Measurements from ENCODE around the gene TJP3.
"Not testable (repeated sequence)": the region's sequence is repeated elsewhere in the genome, so short reads cannot be mapped to it uniquely, and the experiment has no call there.

The TJP3 gene, protein sequence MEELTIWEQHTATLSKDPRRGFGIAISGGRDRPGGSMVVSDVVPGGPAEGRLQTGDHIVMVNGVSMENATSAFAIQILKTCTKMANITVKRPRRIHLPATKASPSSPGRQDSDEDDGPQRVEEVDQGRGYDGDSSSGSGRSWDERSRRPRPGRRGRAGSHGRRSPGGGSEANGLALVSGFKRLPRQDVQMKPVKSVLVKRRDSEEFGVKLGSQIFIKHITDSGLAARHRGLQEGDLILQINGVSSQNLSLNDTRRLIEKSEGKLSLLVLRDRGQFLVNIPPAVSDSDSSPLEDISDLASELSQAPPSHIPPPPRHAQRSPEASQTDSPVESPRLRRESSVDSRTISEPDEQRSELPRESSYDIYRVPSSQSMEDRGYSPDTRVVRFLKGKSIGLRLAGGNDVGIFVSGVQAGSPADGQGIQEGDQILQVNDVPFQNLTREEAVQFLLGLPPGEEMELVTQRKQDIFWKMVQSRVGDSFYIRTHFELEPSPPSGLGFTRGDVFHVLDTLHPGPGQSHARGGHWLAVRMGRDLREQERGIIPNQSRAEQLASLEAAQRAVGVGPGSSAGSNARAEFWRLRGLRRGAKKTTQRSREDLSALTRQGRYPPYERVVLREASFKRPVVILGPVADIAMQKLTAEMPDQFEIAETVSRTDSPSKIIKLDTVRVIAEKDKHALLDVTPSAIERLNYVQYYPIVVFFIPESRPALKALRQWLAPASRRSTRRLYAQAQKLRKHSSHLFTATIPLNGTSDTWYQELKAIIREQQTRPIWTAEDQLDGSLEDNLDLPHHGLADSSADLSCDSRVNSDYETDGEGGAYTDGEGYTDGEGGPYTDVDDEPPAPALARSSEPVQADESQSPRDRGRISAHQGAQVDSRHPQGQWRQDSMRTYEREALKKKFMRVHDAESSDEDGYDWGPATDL

DNA sequence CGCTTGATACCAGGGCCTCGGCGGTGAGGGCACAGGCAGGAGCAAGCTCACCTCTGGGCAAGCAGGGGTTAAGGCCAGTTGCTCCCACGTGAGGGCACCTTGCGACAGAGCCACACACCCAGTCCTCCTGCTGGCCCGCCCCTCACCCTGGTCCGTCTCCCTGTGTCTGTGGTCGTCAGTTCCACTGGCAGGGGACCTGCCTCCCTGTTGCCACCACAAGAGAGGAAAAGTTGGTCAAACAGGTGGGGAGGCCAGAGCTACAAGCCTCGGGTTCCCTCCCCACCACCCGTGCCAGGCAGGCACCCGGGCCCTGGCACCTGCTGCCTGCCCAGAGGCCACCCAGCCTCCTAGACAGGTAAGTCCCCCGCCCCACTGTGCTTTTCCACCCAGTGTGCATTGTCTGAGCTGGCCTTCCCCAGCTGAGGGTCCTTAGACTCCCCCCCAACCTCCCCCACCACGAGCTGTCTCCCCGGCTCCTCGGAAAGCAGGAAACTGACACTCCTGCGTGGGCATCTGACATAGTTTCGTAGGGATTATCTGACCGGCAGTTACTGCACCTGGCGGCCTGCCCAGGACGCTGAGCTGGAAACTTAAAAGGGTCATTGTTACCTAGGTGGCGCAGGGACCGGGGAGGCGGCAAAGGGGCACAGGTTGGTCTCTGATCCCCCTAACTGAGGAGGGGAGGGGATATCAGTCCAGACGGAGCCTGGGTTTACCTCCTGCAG lies at the start of gene TJP3:
Gene TJP3, plus strand, starts transcription at position 178 of the 725 bp plus-strand sequence. CDS start 20,049 bp downstream, outside the sequence.
- no peak for DNase-seq (ENCODE audit: low spot score)
- no peak for FAIRE-seq

- DNase-seq (ENCODE audit: low spot score): no peak
- FAIRE-seq: no peak
These were observed 49.1 kb upstream of the TJP3 start for GRCh38 chr19:3658870-3659745.

GRCh38 chr19:3659746-3660112 lies 48.5 kb upstream of the TJP3 start:
- no peak for DNase-seq (ENCODE audit: low spot score)
- FAIRE-seq: no peak

GRCh38 chr19:3660493-3661219 lies 47.5 kb upstream of the TJP3 start:
- no peak for FAIRE-seq

DNA sequence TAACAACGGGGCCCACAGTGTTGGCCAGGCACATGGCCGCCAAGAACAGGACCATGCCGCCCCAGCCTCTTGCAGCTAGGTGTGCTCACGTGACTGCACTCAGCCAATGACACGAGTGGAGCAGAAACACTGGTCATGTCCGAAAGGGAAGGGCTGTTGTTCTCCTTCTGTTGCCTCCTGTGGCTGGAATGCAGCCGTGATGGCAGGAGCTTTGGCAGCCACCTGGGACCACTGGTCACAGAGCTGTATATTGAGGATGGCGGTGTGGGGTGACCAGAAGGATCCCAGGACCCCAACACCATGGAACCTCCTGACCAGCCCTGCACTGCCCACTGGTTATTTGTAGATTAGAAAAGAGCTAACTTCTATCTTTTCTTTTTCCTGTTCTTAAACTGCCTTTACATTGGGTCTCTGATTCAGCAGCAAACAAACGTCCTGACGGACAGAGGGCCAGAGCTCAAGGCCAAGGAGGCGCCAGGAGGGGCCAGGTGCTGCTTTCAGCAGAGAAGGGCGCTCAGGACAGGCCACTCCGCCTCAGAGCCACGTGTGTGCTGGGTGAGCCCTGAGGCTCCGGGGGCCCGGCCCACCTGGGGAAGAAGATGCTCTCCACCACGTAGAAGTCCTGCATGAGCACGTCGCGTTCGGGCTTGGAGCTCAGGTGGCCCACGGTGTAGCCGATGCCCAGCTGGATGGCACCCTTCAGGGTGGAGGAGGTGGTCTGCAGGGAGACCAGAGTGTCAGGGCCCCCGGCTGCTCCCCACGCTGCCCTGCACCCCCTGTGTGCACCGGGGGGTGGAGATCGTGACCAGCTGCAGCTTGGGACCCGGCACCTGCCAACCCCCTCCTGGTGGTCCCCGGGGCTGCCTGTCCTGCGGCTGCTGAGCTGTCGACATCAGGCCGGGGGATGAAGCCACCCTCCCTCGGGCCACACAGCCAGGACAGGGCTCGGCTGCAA lies 46.6 kb upstream of the TJP3 start:
- DNase-seq (ENCODE audit: low spot score): no peak
- no peak for FAIRE-seq

More at GRCh38 chr19:3660493-3661219, 47.5 kb upstream of the TJP3 start:
- no peak for DNase-seq (ENCODE audit: low spot score)

GRCh38 chr19:3663838-3664237 lies 44.3 kb upstream of the TJP3 start:
- no peak for DNase-seq (ENCODE audit: low spot score)
- FAIRE-seq: no peak

- no peak for FAIRE-seq
- no peak for DNase-seq (ENCODE audit: low spot score)
These were observed 43.1 kb upstream of the TJP3 start for GRCh38 chr19:3664879-3665642.

- DNase-seq (ENCODE audit: low spot score) (no peak), FAIRE-seq (no peak)
These were observed 42.3 kb upstream of the TJP3 start for GRCh38 chr19:3665681-3666544.

GRCh38 chr19:3666545-3666856 lies 41.7 kb upstream of the TJP3 start:
- FAIRE-seq: not testable (repeated sequence)

DNA sequence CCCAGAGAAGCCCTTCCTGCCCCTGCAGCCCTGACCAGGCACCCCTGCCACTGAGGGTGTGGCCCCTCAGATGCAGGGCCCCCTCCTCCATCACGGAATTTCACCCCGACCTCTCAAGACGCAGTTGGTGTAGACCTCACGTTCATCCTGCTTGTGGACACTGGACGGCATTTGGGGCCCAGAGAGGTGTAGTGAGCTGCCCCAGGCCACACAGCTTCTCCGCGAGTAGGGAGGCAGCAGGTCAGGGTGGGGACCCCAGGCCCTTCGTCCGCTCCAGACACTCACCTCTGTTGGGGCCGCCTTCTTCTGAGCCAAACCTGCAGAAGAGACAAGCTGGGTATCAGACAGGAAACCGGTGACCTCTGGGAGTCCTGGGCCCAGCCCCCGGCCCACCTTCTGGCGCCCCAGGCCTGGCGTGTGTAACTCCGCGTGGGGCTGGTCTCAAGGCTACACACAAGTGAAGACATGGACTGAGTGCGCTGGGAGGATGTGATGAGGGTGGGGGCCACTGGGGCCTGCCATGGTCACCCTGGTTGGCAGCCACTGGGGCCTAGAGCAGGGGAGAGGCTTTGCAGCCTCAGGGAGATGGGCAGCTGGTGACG lies 41.0 kb upstream of the TJP3 start:
- FAIRE-seq: no peak
- no peak for DNase-seq (ENCODE audit: low spot score)

More at GRCh38 chr19:3666545-3666856, 41.7 kb upstream of the TJP3 start:
- DNase-seq (ENCODE audit: low spot score): not testable (repeated sequence)

DNA sequence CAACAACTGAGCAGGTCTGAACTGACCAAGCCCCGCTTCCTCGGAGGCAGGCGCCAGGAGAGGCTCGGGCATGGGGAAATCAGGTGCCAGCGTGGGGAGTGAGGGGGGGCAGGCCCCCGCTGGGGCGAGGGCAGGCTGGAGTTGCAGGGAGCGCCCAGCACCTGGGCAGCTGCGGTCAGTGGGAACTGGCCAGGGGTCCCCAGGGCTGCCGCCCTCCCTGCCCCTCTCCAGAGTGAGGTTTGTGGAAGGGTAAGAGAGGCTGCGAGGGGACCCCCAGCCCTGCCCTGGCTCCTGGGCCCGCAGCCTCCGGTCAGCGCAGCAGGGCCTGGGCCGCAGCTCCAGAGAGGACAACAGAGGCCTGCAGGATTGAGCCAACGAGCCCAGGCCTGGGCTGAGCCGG lies 40.4 kb upstream of the TJP3 start:
- FAIRE-seq (no peak), DNase-seq (ENCODE audit: low spot score) (no peak)

- no peak for FAIRE-seq
- DNase-seq (ENCODE audit: low spot score): no peak
These were observed 39.7 kb upstream of the TJP3 start for GRCh38 chr19:3668331-3669081.

GRCh38 chr19:3669082-3669946 lies 38.9 kb upstream of the TJP3 start:
- DNase-seq (ENCODE audit: low spot score): no peak

GRCh38 chr19:3669947-3670795 lies 38.0 kb upstream of the TJP3 start:
- DNase-seq (ENCODE audit: low spot score) (no peak), FAIRE-seq (no peak)

More at GRCh38 chr19:3669082-3669946, 38.9 kb upstream of the TJP3 start:
- FAIRE-seq: no peak
